Activated naive CD4-positive, alpha-beta T cell treated with anti-CD3 and anti-CD28 coated beads, Interleukin-2, amount 50 U/mL, for 24 hours (primary cell): ENCODE measurements around the gene UBAC2.

Experiments used
- H3K27ac Mint-ChIP-seq: one replicate; pipeline ENCODE4 v1.8.0; 2021; ENCODE audit warnings: mild to moderate bottlenecking, mixed read lengths
- H3K27me3 Mint-ChIP-seq: one replicate; pipeline ENCODE4 v1.8.0; 2021; ENCODE audit warnings: mixed read lengths
- H3K36me3 Mint-ChIP-seq: one replicate; pipeline ENCODE4 v1.8.0; 2021; ENCODE audit warnings: mixed read lengths
- H3K4me1 Mint-ChIP-seq: one replicate; pipeline ENCODE4 v1.8.0; 2021; ENCODE audit warnings: mixed read lengths
- H3K4me3 Mint-ChIP-seq: one replicate; pipeline ENCODE4 v1.8.0; 2021; ENCODE audit warnings: mild to moderate bottlenecking, mixed read lengths
- H3K9me3 Mint-ChIP-seq: one replicate; pipeline ENCODE4 v1.8.0; 2021; ENCODE audit warnings: mixed read lengths

UBAC2 gene

DNA sequence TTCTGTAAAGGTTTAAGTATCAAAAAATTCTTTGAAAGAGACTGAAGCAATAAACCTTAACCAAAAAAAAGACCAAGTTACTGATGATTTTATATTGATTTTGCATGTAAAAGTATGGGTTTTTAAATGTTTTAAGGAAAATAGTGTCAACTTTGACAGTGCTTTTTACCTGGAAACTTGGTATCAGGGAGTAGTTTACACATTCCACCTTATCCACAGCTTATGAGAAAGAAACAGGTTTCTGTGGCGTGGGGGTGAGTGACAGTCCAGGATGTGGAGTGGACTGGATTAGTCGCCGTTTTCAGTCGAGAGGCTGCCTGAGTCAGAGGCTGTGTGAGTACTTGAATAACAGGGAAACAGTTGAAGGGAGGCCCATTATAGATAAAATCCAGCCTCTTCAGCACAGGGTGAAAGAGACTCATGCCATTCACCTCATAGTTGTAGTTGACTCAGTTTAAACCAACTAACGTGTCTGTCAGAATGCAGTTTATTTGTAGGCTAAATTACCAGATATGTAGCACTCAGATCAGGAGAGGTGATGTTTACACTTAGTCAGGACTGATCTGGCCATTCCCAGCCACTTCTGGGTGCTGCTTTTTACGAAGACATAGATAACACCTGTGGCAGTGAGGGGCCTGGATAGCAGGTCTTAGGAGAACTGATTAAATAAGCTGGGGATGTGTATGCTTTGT, 107.1 kb downstream of the UBAC2 start:
- Mint-ChIP-seq H3K4me1 (peaks cover 83% of the 10 kb centered on the region), H3K27ac (peak overlapping the region; percentile 99), H3K9me3 (no peaks in the 10 kb centered on the region), H3K36me3 (peaks cover 17% of the 10 kb centered on the region), H3K27me3 (no peaks in the 10 kb centered on the region), H3K4me3 (peak overlapping the region; percentile 90)

DNA sequence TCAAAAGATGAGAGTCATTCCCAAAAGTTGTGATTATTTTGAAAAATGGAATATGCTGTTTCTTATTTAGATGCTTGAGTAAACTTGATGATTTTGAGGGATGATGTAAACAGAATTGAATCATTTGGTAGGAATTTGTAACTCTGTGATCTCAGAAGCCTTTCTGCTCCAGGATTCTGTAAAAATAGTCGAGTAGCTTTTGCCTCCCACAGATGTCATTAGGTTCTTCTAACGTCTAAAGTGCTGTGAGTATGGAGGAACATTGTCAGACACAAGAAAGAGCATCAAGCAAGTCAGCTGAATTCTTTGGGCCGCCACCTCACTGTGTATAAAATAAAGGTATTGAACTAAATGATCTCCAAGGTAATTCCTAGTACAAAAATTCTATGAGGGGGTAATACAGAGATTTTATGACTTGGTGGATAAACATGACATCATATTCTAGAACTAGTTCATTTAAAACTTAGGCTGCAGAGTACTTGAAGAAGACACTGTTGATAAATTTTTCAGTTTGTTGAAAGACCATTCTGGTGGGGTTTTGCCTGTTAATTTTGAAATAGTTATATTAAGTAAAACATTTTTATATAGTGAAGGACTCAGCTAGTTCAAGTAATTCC, 107.9 kb downstream of the UBAC2 start:
- Mint-ChIP-seq H3K27me3 (no peaks in the 10 kb centered on the region), H3K9me3 (no peaks in the 10 kb centered on the region), H3K4me1 (peaks cover 83% of the 10 kb centered on the region), H3K36me3 (peaks cover 19% of the 10 kb centered on the region), H3K27ac (peak overlapping the region; percentile 99), H3K4me3 (peak overlapping the region; percentile 90)

DNA sequence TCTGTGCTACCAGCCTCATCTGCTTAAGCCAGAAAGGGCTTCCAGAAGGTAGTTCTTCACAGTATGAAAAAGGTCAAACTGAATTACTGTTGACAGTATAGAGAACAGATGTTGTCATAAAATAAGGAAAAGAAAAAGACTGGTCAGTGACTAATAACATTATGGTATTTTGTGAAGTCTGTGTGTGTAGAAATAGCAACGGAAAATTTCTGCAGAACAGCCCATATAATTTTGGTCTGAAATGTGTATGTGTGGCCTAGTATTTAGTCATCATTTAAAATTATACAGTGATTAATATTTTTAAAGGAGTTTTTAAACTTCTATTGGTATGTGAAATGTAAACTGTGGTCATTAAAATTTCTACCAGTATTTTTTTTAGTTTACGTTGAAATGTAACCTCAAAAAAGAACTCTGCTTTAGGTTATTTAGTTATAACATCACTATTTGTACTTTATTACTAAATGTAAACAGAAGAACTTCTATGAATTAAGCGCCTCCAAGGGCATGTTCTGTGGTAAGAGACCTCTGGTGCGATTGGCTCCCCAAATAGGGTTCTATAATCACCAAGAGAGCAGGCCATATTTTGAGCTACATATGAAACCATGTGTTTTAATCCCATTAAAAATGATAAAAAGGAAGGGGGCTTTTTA, 109.9 kb downstream of the UBAC2 start:
- Mint-ChIP-seq H3K27ac (peak overlapping the region; percentile 80), H3K36me3 (peaks cover 18% of the 10 kb centered on the region), H3K4me1 (peaks cover 88% of the 10 kb centered on the region), H3K27me3 (no peaks in the 10 kb centered on the region), H3K9me3 (no peaks in the 10 kb centered on the region), H3K4me3 (peak overlapping the region; percentile 53)

DNA sequence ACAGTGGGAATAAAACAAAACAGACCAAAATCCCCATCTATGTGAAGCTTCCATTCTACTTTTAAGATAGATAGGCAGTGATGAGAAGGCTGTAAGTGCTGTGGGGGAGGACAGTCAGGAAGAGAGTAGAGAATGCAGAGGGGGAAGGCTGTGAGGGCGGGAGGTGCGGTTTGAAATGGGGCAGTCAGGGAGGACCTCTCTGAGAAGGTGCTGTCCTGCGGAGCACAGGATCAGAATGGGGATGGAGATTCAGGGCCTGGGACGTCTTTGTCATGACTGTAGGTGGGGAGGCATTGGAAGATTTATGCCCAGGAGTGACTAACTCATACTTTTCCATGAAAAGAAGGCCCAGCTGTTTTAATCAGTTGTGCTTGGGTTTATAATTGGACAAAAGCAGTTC, 110.5 kb downstream of the UBAC2 start:
- Mint-ChIP-seq H3K27ac (peak overlapping the region; percentile 79), H3K36me3 (peaks cover 18% of the 10 kb centered on the region), H3K4me1 (peaks cover 91% of the 10 kb centered on the region), H3K9me3 (no peaks in the 10 kb centered on the region), H3K4me3 (peak overlapping the region; percentile 49), H3K27me3 (no peaks in the 10 kb centered on the region)

DNA sequence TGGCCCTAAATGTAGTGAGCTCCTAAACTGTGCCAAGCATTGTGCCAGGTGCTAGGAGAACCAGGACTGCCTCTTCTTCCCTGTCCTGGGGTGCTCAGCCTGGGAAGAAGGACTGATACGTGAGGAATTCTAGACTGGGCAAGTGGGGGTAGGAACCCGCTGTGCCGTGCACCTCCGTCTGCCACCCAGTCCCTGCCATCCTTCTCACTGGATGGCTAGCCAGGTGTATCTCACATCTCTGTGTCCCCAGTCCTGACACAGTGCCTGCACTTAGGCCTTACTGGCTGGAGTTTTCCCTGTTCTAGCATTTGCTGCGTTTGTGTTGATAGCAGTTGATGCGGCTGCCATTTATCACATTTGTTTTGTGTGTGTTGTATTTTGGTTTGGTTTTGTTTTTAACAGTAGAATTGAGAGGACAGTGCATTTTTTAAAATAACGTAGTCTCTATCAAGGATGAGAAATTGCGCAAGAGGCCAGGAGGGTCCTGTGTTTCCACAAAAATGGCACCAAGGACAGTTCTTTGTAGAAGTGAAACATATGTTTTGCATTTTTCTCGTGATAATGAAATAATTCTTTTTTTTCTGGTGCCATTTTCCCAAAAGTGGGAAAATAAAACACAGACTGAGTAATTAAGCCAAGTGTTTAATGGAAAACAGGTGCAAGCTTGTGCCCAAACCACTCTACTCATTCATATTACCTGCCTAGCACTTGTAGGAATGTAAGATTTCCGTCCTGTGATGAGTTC, 111.3 kb downstream of the UBAC2 start:
- Mint-ChIP-seq H3K27ac (peak overlapping the region; percentile 96), H3K9me3 (no peaks in the 10 kb centered on the region), H3K4me3 (peak overlapping the region; percentile 23), H3K4me1 (peaks cover 94% of the 10 kb centered on the region), H3K27me3 (no peaks in the 10 kb centered on the region), H3K36me3 (peaks cover 24% of the 10 kb centered on the region)

DNA sequence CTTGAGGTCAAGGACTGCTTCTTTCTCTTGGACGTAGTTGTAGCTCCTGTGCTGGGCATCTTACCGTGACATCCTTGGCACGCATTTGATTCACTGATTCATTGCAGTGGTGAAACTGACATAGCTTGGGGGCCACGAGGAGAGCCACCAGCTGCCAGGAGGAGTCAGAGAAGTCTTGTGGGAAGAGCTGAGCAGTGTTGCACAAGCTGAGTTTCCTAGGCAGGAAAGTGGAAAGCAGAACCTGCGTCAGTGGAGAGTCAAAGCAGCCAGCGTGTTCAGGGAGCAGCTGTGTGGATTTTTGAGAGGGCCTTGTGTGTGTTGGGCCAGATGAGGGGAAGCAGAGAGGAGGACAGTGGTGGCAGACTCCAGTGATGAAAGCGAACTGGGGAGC, 111.8 kb downstream of the UBAC2 start:
- no peaks in the 10 kb centered on the region for H3K27me3 Mint-ChIP-seq
- H3K36me3 Mint-ChIP-seq = peaks cover 24% of the 10 kb centered on the region
- H3K4me3 Mint-ChIP-seq = peak overlapping the region; percentile 45
- H3K9me3 Mint-ChIP-seq = no peaks in the 10 kb centered on the region
- H3K4me1 Mint-ChIP-seq = peaks cover 96% of the 10 kb centered on the region
- peak overlapping the region; percentile 96 for H3K27ac Mint-ChIP-seq

DNA sequence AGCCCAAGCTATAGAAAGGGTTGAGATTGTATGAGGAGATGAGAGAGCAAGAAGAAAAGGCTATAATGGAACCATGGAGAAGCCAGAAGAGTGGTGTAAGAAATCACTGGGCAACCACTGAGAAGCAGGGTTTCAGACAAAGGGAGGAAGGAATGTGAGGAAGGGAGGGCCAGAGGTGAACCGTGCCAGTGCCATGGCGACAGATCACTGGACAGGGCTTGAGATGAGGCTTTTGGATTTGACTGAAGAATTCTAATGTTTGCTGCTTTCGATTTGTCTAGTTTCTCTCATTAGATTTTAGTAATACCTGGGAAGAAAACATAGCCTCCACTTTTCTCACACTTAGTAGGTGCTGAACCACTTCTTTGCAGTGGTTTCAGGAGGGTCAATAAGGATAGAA, 112.8 kb downstream of the UBAC2 start:
- H3K36me3 Mint-ChIP-seq = peaks cover 21% of the 10 kb centered on the region

DNA sequence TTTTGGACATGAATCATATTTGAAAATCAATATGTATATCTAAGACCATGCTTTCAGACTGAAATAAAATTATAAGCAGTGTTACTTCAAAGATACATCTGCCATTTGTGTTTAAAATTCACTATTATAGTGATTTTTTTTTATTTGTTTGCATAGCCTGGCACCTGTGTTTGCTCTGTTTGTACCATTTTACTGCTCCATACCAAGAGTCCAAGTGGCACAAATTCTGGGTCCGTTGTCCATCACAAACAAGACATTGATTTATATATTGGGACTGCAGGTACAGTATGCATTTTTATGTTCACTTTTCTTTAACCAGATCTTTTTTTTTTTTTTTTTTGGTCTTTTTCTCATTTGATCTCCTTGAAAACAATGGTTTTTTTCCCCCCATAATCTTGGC, 113.3 kb downstream of the UBAC2 start:
- H3K27me3 Mint-ChIP-seq = no peaks in the 10 kb centered on the region
- peaks cover 21% of the 10 kb centered on the region for H3K36me3 Mint-ChIP-seq
- no peaks in the 10 kb centered on the region for H3K9me3 Mint-ChIP-seq
- H3K27ac Mint-ChIP-seq = peak overlapping the region; percentile 95
- H3K4me1 Mint-ChIP-seq = peaks cover 91% of the 10 kb centered on the region
- H3K4me3 Mint-ChIP-seq = peak overlapping the region; percentile 77

More for the DNA sequence above, 112.8 kb downstream of the UBAC2 start:
- Mint-ChIP-seq H3K4me1 (peaks cover 91% of the 10 kb centered on the region), H3K27ac (peak overlapping the region; percentile 93), H3K4me3 (peak overlapping the region; percentile 66), H3K27me3 (no peaks in the 10 kb centered on the region), H3K9me3 (no peaks in the 10 kb centered on the region)

DNA sequence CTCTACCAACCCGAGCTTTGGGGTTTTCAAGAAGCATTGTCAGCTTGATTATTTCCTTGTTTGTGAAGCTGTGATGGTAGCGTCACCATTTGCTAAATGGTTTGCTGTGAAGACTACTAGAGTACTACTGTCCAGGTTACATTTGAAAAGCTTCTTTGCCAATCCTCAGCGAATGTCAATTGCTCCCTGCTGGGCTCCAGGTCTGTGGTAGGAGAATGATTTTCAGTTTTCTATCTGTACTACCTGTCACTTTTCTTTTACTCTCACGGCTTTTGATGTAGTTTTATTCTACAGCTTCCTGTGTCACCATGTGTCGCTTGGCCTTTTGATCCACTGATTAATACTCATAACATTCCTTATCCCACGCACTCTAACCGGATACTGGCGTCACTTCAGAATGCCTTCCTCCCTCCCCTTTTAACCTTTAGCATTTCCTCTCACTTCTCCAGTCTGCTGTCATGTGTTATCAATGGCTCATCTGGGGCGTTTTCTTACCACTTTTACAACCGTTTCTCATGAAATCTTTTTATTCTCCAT, 114.1 kb downstream of the UBAC2 start:
- Mint-ChIP-seq H3K4me3 (peak overlapping the region; percentile 77), H3K36me3 (peaks cover 25% of the 10 kb centered on the region), H3K27ac (peak overlapping the region; percentile 95), H3K9me3 (no peaks in the 10 kb centered on the region), H3K27me3 (no peaks in the 10 kb centered on the region), H3K4me1 (peaks cover 90% of the 10 kb centered on the region)

DNA sequence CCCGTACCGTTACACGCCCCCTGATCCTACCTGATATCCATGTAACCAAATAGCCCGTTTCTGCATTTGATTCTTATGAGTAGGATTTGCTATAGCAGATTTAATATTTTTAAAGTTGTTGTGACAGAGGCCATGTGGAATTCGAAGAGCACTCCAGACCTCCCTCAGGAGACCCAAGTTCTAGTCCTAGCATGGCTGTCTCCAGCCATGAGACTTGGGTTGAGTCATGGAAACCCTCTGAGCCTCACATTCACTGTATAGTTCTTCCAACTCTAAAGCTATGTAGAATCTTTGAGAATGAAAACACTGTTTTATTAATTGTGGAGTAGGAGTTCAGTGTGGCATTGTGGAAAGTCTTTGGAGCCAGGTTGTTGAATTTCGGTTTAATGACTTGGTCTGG, 114.5 kb downstream of the UBAC2 start:
- Mint-ChIP-seq H3K4me1 (peaks cover 90% of the 10 kb centered on the region), H3K36me3 (peaks cover 27% of the 10 kb centered on the region), H3K4me3 (peak overlapping the region; percentile 77), H3K27me3 (no peaks in the 10 kb centered on the region), H3K9me3 (no peaks in the 10 kb centered on the region), H3K27ac (peak overlapping the region; percentile 95)

DNA sequence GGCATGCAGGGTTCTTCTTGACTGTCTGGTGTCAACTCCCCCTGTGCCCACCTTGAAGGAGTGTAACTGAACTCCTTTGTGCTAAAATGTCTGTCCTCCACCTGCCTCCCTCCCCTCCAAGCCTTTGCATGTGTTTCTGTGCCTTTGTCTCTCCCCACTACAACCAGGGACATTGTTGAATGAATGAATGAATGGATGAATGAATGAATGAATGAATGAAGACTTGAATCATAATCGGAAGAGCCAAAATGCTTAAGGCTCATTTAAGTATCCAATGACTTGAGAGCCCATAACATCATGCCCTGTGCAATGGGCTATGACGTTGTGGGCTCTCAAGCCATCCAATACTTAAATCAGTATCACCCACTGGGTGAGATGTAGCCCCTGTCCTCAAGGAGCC, 115.6 kb downstream of the UBAC2 start:
- Mint-ChIP-seq H3K4me3 (peak overlapping the region; percentile 44), H3K9me3 (no peaks in the 10 kb centered on the region), H3K36me3 (peaks cover 27% of the 10 kb centered on the region), H3K4me1 (peaks cover 89% of the 10 kb centered on the region), H3K27me3 (no peaks in the 10 kb centered on the region), H3K27ac (peak overlapping the region; percentile 94)

DNA sequence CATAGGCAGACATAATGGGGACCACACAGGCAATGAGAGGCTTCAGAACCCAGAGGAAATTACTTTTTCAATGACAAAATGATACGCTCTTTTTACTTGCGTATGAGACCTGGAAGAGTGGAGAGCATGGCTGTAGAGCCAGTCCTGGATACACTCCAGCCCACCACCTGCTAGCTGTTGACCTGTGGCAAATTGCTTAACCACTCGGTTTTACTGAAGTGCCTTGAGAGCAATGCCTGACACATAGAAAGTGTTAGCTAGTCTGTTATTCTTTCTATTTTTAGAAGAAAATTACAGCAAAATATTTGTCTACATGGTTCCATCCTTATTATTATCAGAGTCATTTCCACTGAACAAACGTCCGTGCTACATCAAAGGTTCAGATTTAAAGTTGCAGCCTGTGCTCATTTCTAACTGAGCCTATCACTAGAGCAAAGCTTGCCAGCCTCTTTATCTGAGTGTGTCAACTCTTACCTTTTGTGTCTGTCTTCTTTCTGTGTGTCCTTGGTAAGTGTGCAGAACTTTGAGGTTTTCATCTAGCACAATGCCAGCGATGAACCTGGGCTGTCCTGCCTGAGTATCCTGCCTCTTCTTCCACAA, 116.1 kb downstream of the UBAC2 start:
- no peaks in the 10 kb centered on the region for H3K9me3 Mint-ChIP-seq
- H3K4me3 Mint-ChIP-seq = peak overlapping the region; percentile 44
- no peaks in the 10 kb centered on the region for H3K27me3 Mint-ChIP-seq
- H3K4me1 Mint-ChIP-seq = peaks cover 89% of the 10 kb centered on the region
- H3K36me3 Mint-ChIP-seq = peaks cover 27% of the 10 kb centered on the region
- H3K27ac Mint-ChIP-seq = peak overlapping the region; percentile 94

DNA sequence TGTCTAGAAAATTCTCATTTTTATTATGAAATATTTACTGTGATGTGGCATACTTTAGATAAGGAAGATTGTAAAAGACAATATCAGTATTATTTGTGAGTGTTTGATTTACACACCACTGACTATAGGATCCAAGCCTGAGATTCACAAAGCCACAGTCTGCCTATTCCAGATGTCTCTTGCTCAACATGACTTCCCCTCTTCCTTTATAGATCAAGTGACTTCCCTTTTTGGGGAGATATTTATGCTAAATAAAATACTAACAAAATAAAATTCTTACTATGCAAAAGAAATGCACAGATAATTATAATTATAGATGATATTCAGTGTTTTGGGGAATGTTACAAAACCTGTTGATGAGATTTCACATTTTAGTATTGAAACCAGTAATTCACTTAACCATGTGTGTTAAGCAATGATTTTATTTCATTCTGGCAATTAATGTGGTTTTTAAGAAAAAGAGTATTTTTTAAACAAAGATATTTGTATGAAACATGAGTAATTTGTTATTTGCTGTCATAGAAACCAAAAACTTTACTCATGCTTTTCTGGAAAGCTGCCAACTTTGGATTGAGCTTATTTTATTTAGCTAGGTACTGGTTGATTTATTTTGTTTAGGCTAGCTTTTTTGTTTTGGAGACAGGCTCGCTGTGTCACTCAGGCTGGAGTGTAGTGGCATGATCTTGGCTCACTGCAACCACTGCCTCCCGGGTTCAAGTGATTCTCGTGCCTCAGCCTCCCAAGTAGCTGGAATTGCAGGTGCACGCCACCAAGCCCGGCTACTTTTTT, 120.2 kb downstream of the UBAC2 start:
- H3K36me3 Mint-ChIP-seq = peaks cover 28% of the 10 kb centered on the region
- no peaks in the 10 kb centered on the region for H3K27me3 Mint-ChIP-seq
- H3K4me3 Mint-ChIP-seq = no peak overlapping the region
- no peaks in the 10 kb centered on the region for H3K9me3 Mint-ChIP-seq
- H3K27ac Mint-ChIP-seq = peak overlapping the region; percentile 51
- H3K4me1 Mint-ChIP-seq = peaks cover 87% of the 10 kb centered on the region

DNA sequence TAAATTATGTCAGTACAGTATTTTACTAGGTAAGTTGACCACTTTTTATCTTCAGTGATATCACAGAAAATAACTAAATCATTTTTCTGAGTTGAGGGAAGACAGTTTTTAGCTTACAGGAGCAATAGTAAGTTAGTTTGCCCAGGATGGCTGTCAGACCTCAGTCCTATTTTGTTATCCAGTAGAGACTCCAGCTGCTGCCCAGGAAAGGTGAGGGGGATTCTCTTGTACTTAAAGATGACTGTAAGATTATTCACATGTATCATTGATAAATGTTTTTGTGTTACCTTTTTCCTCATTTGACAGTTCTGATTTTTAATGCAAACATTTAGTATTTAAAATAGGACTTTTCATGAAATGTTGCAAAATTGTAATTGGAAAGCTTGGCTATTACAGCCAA, 121.1 kb downstream of the UBAC2 start:
- no peaks in the 10 kb centered on the region for H3K27me3 Mint-ChIP-seq
- H3K4me3 Mint-ChIP-seq = peak overlapping the region; percentile 81
- H3K36me3 Mint-ChIP-seq = peaks cover 22% of the 10 kb centered on the region
- H3K4me1 Mint-ChIP-seq = peaks cover 87% of the 10 kb centered on the region
- no peaks in the 10 kb centered on the region for H3K9me3 Mint-ChIP-seq
- H3K27ac Mint-ChIP-seq = peak overlapping the region; percentile 79
